Vagina (tissue), 2 donors: Measurements from ENCODE around the gene PGAP6. TPM values are rescaled to one million over a fixed set of nuclear protein-coding genes. Genes with fewer than 3 reads are reported as not detected.
"Not testable (repeated sequence)": the region's sequence is repeated elsewhere in the genome, so short reads cannot be mapped to it uniquely, and the experiment has no call there.

ENCODE experiments used
- DNase-seq, 2 donors: peaks; one replicate each; pipeline ENCODE4 v3.0.0-alpha.2; 2017; ENCODE audit errors: extremely low spot score in 2 of 2
- H3K27ac ChIP-seq: fragments of 200-600 bp; sonication (generic); one replicate; pipeline ENCODE4 v1.5.1; 2019
- H3K27me3 ChIP-seq: fragments of 200-600 bp; sonication (generic); one replicate; pipeline ENCODE4 v1.5.1; 2019
- H3K36me3 ChIP-seq, 2 donors: fragments of 200-600 bp; sonication (generic); one replicate each; pipeline ENCODE4 v1.5.1; 2017 to 2019
- H3K4me1 ChIP-seq: fragments of 200-600 bp; sonication (generic); one replicate; pipeline ENCODE4 v1.5.1; 2019
- H3K4me3 ChIP-seq, 2 donors: fragments of 200-600 bp; sonication (generic); 1 replicate in 1 of 2; 2 replicates in 1 of 2; pipeline ENCODE4 v1.5.1; 2016 to 2019
- H3K9me3 ChIP-seq: fragments of 200-600 bp; sonication (generic); one replicate; pipeline ENCODE4 v1.5.1; 2019
- POLR2A ChIP-seq, 2 donors: fragments of 450-650 bp; IDR thresholded peaks; one replicate each; pipeline ENCODE4 v1.6.1; 2017; ENCODE audit warnings: antibody characterized with exemption in 2 of 2, mild to moderate bottlenecking in 2 of 2, moderate library complexity in 2 of 2
- POLR2AphosphoS5 ChIP-seq, 2 donors: sonication (generic); formaldehyde crosslinking; IDR thresholded peaks; one replicate each; pipeline ENCODE4 v1.9.0; 2017; ENCODE audit warnings: antibody characterized with exemption in 2 of 2, mild to moderate bottlenecking in 2 of 2, low read depth in 1 of 2; ENCODE audit not compliant: insufficient read depth in 1 of 2
- intact Hi-C: fragments of 100-400 bp; cut with DNase I; formaldehyde crosslinking; loops from one replicate; pipeline ENCODE4 v1.15.1; 2023
- total RNA-seq: library from RNA; depleted of rRNA; stranded (reverse); fragments of >200 nt; gene quantifications from one replicate; pipeline ENCODE4 v1.2.3, GENCODE V29; 2016
- TF ChIP-seq, protein P1 (sequence below), 3 experiments: fragments of 450-650 bp in 2 of 3; fragments of 200-600 bp in 1 of 3; sonication (generic) in 1 of 3; IDR thresholded peaks; one replicate each; pipeline ENCODE4 v1.5.1; 2017 to 2019; ENCODE audit warnings: antibody characterized with exemption in 3 of 3, mild to moderate bottlenecking in 2 of 3, moderate library complexity in 2 of 3

PGAP6 gene
- total RNA-seq, 1 donor from 2014 or later: 38.3 TPM

DNA sequence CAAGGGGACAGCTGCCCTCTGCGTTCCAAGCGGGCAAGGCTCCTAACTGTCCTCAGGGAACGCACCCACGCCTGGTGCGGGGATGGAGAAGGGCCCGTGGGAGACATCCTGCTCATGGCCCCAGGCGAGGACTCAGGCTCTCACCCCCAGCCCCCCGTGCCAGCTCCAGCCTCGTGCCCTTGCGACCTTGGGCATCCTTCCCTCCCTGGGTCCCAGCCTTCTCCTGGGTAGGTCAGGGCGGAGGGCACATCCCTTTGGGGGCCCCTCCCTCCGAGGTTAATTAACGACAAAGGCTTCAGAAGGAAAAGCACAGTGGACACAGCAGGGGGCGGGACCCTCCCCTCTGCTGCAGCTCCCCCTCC, 3.0 kb downstream of the PGAP6 start:
- H3K36me3 ChIP-seq: peaks cover 0 to 28% of the 10 kb centered on the region in 2 donors
- H3K9me3 ChIP-seq: no peaks in the 10 kb centered on the region
- no peaks in the 10 kb centered on the region for H3K27me3 ChIP-seq
- no peak for TF ChIP-seq POLR2A (IDR thresholded peaks at IDR 0.05)
- TF ChIP-seq, protein P1, sequence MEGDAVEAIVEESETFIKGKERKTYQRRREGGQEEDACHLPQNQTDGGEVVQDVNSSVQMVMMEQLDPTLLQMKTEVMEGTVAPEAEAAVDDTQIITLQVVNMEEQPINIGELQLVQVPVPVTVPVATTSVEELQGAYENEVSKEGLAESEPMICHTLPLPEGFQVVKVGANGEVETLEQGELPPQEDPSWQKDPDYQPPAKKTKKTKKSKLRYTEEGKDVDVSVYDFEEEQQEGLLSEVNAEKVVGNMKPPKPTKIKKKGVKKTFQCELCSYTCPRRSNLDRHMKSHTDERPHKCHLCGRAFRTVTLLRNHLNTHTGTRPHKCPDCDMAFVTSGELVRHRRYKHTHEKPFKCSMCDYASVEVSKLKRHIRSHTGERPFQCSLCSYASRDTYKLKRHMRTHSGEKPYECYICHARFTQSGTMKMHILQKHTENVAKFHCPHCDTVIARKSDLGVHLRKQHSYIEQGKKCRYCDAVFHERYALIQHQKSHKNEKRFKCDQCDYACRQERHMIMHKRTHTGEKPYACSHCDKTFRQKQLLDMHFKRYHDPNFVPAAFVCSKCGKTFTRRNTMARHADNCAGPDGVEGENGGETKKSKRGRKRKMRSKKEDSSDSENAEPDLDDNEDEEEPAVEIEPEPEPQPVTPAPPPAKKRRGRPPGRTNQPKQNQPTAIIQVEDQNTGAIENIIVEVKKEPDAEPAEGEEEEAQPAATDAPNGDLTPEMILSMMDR (IDR thresholded peaks at IDR 0.05): no peak
- TF ChIP-seq POLR2AphosphoS5 (IDR thresholded peaks at IDR 0.05; ENCODE audit: insufficient read depth in 1 of 2, low read depth in 1 of 2): no peak
- intact Hi-C loops: no loop called here
- no peak for DNase-seq
- peaks cover 40% of the 10 kb centered on the region for H3K4me1 ChIP-seq
- H3K27ac ChIP-seq: no peak overlapping the region
- H3K4me3 ChIP-seq: no peak overlapping the region

DNA sequence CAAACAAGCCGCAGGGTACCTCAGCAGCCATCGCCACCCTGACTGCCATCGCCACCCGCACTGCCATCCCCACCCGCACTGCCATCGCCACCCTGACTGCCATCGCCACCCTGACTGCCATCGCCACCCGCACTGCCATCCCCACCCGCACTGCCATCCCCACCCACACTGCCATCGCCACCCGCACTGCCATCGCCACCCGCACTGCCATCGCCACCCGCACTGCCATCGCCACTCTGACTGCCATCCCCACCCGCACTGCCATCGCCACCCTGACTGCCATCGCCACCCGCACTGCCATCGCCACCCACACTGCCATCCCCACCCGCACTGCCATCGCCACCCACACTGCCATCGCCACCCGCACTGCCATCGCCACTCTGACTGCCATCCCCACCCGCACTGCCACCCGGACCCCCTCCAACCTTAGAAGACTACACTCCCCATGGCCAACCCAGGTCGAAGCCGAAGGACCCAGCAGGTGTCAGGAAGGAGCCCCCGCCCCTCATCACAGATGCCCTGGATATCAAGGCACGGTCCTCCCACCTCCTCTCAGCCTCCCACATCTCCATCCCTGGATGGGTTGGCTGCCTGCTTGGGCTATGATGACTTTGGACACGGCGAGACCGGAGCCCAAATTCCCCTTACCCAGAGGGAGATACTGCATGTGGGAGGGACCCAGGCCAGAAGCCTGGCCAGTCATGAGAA, 3.5 kb downstream of the PGAP6 start:
- H3K9me3 ChIP-seq, H3K27ac ChIP-seq, H3K27me3 ChIP-seq, DNase-seq, intact Hi-C loops, H3K4me3 ChIP-seq: not testable (repeated sequence)
- Histone ChIP-seq H3K4me1 (peaks cover 35% of the 10 kb centered on the region), H3K36me3 (peaks cover 0 to 29% of the 10 kb centered on the region in 2 donors)

DNA sequence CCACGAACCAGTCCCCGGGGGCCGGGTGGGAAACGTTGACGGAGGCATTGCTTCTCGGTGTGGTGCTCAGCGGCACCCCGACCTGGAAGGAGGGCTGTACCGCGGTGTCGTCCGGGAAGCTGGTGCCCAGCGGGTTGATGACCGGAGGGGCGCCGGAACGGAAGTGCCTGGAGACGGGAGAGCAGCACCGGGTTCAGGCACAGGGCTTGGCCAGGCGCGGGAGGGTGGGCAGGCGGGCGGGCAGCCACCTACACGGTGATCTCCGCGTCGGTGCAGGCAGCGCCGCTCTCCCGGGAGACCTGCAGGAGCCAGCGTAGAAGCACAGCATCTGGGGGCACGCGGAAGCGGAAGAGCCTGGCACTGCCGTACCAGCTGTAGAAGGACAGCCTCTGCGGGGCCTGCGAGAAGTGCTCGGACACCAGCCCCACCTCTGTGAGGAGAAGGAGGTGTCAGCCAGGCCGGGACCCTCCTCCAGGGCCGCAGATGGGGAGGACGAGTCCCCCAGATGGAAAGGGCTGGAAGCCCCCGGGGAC, 4.3 kb downstream of the PGAP6 start:
- Histone ChIP-seq H3K36me3 (peaks cover 0 to 29% of the 10 kb centered on the region in 2 donors), H3K27me3 (no peaks in the 10 kb centered on the region)
- intact Hi-C loops: no loop called here

DNA sequence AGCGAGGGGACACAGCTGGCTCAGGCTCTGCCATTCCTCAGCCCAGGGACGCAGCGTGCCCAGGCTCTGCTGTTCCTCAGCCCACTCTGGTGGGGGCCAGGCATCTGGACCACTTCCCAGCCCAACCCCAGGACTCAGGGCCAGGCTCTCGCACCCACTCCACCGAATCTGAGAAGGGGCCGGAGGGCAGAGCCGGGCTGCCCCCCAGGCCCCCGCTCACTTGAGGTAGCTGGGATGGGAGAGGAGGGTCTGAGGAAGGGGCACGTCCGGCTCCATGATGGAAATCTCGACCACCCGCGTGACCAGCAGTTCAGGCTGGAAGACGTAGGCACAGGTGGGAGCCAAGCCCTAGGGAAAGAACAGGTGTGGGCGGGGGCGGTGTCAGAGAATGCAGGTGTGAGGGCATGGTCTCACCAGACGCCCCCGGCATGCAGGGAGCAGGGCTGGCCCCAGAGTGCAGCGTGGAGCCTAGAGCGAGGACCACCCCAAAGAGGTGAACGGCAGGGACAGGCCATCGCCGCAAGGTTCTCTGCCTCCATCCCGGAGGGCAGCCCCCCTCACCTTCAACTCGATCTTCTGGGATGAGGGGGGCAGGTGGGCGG, 4.9 kb downstream of the PGAP6 start:
- Histone ChIP-seq H3K27ac (no peak overlapping the region), H3K4me3 (no peak overlapping the region), H3K9me3 (no peaks in the 10 kb centered on the region), H3K4me1 (peaks cover 27% of the 10 kb centered on the region), H3K27me3 (no peaks in the 10 kb centered on the region), H3K36me3 (peaks cover 0 to 29% of the 10 kb centered on the region in 2 donors)
- TF ChIP-seq POLR2A (IDR thresholded peaks at IDR 0.05): no peak
- TF ChIP-seq, protein P1 (IDR thresholded peaks at IDR 0.05): no peak
- TF ChIP-seq POLR2AphosphoS5 (IDR thresholded peaks at IDR 0.05; ENCODE audit: insufficient read depth in 1 of 2, low read depth in 1 of 2): no peak
- intact Hi-C loops: no loop called here
- DNase-seq: no peak

More for the DNA sequence above, 4.3 kb downstream of the PGAP6 start:
- DNase-seq: no peak
- H3K4me1 ChIP-seq: peaks cover 27% of the 10 kb centered on the region
- no peak overlapping the region for H3K27ac ChIP-seq
- no peak overlapping the region for H3K4me3 ChIP-seq
- TF ChIP-seq, protein P1 (IDR thresholded peaks at IDR 0.05): no peak
- no peak for TF ChIP-seq POLR2A (IDR thresholded peaks at IDR 0.05)
- TF ChIP-seq POLR2AphosphoS5 (IDR thresholded peaks at IDR 0.05; ENCODE audit: insufficient read depth in 1 of 2, low read depth in 1 of 2): no peak
- H3K9me3 ChIP-seq: no peaks in the 10 kb centered on the region

- H3K27me3 ChIP-seq: no peaks in the 10 kb centered on the region
- peaks cover 28% of the 10 kb centered on the region for H3K4me1 ChIP-seq
- DNase-seq: no peak
- TF ChIP-seq, protein P1 (IDR thresholded peaks at IDR 0.05): no peak
- no peak for TF ChIP-seq POLR2AphosphoS5 (IDR thresholded peaks at IDR 0.05; ENCODE audit: insufficient read depth in 1 of 2, low read depth in 1 of 2)
- TF ChIP-seq POLR2A (IDR thresholded peaks at IDR 0.05): no peak
- H3K9me3 ChIP-seq: no peaks in the 10 kb centered on the region
- intact Hi-C loops: no loop called here
- H3K27ac ChIP-seq: no peak overlapping the region
- peaks cover 0 to 29% of the 10 kb centered on the region in 2 donors for H3K36me3 ChIP-seq
- no peak overlapping the region for H3K4me3 ChIP-seq
Observed at GRCh38 chr16:375927-376816, 5.6 kb downstream of the PGAP6 start.
